ENCODE data around the gene DZIP1. TPM values are rescaled to one million over a fixed set of nuclear protein-coding genes. Genes with fewer than 3 reads are reported as not detected.

Gene DZIP1
- total and polyA plus RNA-seq, 2 donors (not counting 1 experiment from before 2014, with no cell fraction given), result not detected

GRCh38 chr13:95656386-95657015 is 12.0 kb upstream of the DZIP1 start:
- no peaks in the 10 kb centered on the region for H3K4me1 Mint-ChIP-seq
- DNase-seq (no peak), ATAC-seq (ENCODE audit: low read depth) (no peak)
- no peak overlapping the region for H3K4me3 Mint-ChIP-seq
- Histone ChIP-seq H3K9ac (ENCODE audit: low read length) (no peak overlapping the region), H3K27me3 (replicated peaks in 1 of 4; ENCODE audit: control extremely low read depth in 1 of 4, control insufficient read depth in 3 of 4, insufficient read depth in 4 of 4, low read length in 3 of 4) (peaks cover 0 to 2% (median 0%) of the 10 kb centered on the region in 4 experiments), H3K4me2 (replicated peaks; ENCODE audit: low read depth, low read length, poor library complexity, severe bottlenecking) (no peak overlapping the region), H3K27ac (ENCODE audit: low read length in 2 of 2) (no peak overlapping the region), H4K20me1 (ENCODE audit: control insufficient read depth, insufficient read depth, low read length, poor library complexity, severe bottlenecking) (no peaks in the 10 kb centered on the region), H3K36me3 (replicated peaks in 1 of 2; ENCODE audit: control extremely low read depth in 1 of 2, control insufficient read depth in 1 of 2, extremely low read depth in 1 of 2, insufficient read depth in 2 of 2, low read length in 1 of 2) (no peaks in the 10 kb centered on the region), H3K79me2 (ENCODE audit: control insufficient read depth, insufficient read depth, low read length) (no peaks in the 10 kb centered on the region), H3K9me3 (ENCODE audit: control extremely low read depth in 1 of 3, control insufficient read depth in 2 of 3, insufficient read depth in 1 of 3, low read length in 2 of 3) (peaks cover 0 to 2% (median 0%) of the 10 kb centered on the region in 3 donors), H3K4me1 (ENCODE audit: control insufficient read depth in 2 of 2, insufficient read depth in 2 of 2, low read length in 2 of 2) (no peaks in the 10 kb centered on the region), H2AFZ (ENCODE audit: insufficient read depth, low read depth, low read length, poor library complexity, severe bottlenecking) (no peak overlapping the region), H3K4me3 (ENCODE audit: control extremely low read depth in 1 of 5, extremely low read depth in 1 of 5, insufficient read depth in 1 of 5, low read depth in 2 of 5, low read length in 4 of 5) (no peak overlapping the region)
- H3K9me3 Mint-ChIP-seq (ENCODE audit: insufficient read depth), result no peaks in the 10 kb centered on the region
- TF ChIP-seq EZH2 (IDR thresholded peaks at IDR 0.05; ENCODE audit: borderline replicate concordance, insufficient read depth, low read depth, low read length, poor library complexity, severe bottlenecking), result no peak
- TF ChIP-seq CTCF (IDR thresholded peaks at IDR 0.05), result no peak
- intact Hi-C loops (cut with micrococcal nuclease), result no loop called here
- 25% methylated on average over 1 of the region's 3 CpGs for WGBS (ENCODE audit: insufficient coverage)
- ChIA-PET CTCF (no interaction called here), POLR2A (no interaction called here)
- H3K27me3 Mint-ChIP-seq, result peaks cover 7% of the 10 kb centered on the region
- no peak overlapping the region for H3K27ac Mint-ChIP-seq

- no peaks in the 10 kb centered on the region for H3K9me3 Mint-ChIP-seq (ENCODE audit: insufficient read depth)
Measured at GRCh38 chr13:95652821-95653220, 8.3 kb upstream of the DZIP1 start.

More at GRCh38 chr13:95652821-95653220, 8.3 kb upstream of the DZIP1 start:
- POLR2A ChIA-PET, result no interaction called here
- CTCF ChIA-PET, result no interaction called here
- ATAC-seq (ENCODE audit: low read depth), result no peak
- intact Hi-C loops (cut with micrococcal nuclease), result no loop called here
- no peaks in the 10 kb centered on the region for H3K36me3 ChIP-seq (replicated peaks in 1 of 2; ENCODE audit: control extremely low read depth in 1 of 2, control insufficient read depth in 1 of 2, extremely low read depth in 1 of 2, insufficient read depth in 2 of 2, low read length in 1 of 2)
- Mint-ChIP-seq H3K4me3 (no peak overlapping the region), H3K27me3 (peaks cover 15% of the 10 kb centered on the region), H3K27ac (no peak overlapping the region), H3K4me1 (no peaks in the 10 kb centered on the region)
- DNase-seq, result no peak
- TF ChIP-seq CTCF (IDR thresholded peaks at IDR 0.05) (no peak), EZH2 (IDR thresholded peaks at IDR 0.05; ENCODE audit: borderline replicate concordance, insufficient read depth, low read depth, low read length, poor library complexity, severe bottlenecking) (no peak)
- H3K4me1 ChIP-seq (ENCODE audit: control insufficient read depth in 2 of 2, insufficient read depth in 2 of 2, low read length in 2 of 2), result no peaks in the 10 kb centered on the region
- H3K79me2 ChIP-seq (ENCODE audit: control insufficient read depth, insufficient read depth, low read length), result no peaks in the 10 kb centered on the region
- WGBS (ENCODE audit: insufficient coverage), result 60% methylated on average over 1 of the region's 3 CpGs
- H3K9me3 ChIP-seq (ENCODE audit: control extremely low read depth in 1 of 3, control insufficient read depth in 2 of 3, insufficient read depth in 1 of 3, low read length in 2 of 3), result peaks cover 0 to 1% (median 0%) of the 10 kb centered on the region in 3 donors
- peaks cover 0 to 2% (median under 1%) of the 10 kb centered on the region in 4 experiments for H3K27me3 ChIP-seq (replicated peaks in 1 of 4; ENCODE audit: control extremely low read depth in 1 of 4, control insufficient read depth in 3 of 4, insufficient read depth in 4 of 4, low read length in 3 of 4)
- H3K27ac ChIP-seq (ENCODE audit: low read length in 2 of 2), result no peak overlapping the region
- H3K4me3 ChIP-seq (ENCODE audit: control extremely low read depth in 1 of 5, extremely low read depth in 1 of 5, insufficient read depth in 1 of 5, low read depth in 2 of 5, low read length in 4 of 5), result no peak overlapping the region
- H2AFZ ChIP-seq (ENCODE audit: insufficient read depth, low read depth, low read length, poor library complexity, severe bottlenecking), result no peak overlapping the region
- no peaks in the 10 kb centered on the region for H4K20me1 ChIP-seq (ENCODE audit: control insufficient read depth, insufficient read depth, low read length, poor library complexity, severe bottlenecking)
- H3K4me2 ChIP-seq (replicated peaks; ENCODE audit: low read depth, low read length, poor library complexity, severe bottlenecking), result no peak overlapping the region
- H3K9ac ChIP-seq (ENCODE audit: low read length), result no peak overlapping the region
